LHCN-M2 (cell line): ENCODE measurements around the gene ETFRF1. TPM values are rescaled to one million over a fixed set of nuclear protein-coding genes. Genes with fewer than 3 reads are reported as not detected.

Experiments
- DNase-seq: peaks from one replicate; pipeline ENCODE4 v3.0.0-alpha.2; 2012; ENCODE audit warnings: low read depth
- polyA plus RNA-seq: library from polyadenylated mRNA; unstranded; fragments of >200 nt; gene quantifications from one replicate; pipeline ENCODE4 v1.2.1, GENCODE V29; 2012; ENCODE audit warnings: missing spikeins
- total RNA-seq: library from RNA; depleted of rRNA; stranded (reverse); fragments of >200 nt; gene quantifications from 2 replicates; pipeline ENCODE4 v1.2.3, GENCODE V29; 2014; rRNA removed

The ETFRF1 gene
- 12.3 and 24.9 TPM in 2 replicates for total RNA-seq
- polyA plus RNA-seq = 6.2 TPM

GRCh38 chr12:25195056-25195971, at the start of gene ETFRF1, which contains the start of gene DNAI7:
Gene ETFRF1, plus strand, starts transcription at chr12:25195237. Its CDS starts 8,720 bp downstream, at chr12:25203957.
Gene DNAI7, minus strand, starts transcription at chr12:25195160. Its CDS starts 82 bp downstream, at chr12:25195078.
- DNase-seq = peak; percentile 88

DNA sequence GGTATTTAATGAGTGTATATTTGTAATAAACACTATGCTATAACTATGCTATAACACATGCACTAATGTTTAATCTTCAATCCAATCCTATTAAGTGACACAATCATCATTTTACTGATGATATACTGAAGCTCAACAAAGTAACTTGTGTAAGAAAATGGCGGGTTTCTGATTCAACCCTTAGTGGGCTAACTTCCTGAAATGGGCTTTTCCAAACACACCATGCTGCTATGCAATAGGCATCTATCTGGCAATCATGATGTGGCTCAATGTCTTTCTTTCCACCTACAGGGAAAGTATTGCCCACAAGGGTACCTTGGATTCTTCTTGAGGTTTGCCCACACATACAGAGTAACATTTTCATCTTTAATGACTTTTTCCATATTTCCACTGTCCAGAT, 48.4 kb upstream of the ETFRF1 start:
- DNase-seq = no peak

GRCh38 chr12:25151476-25151875, 43.6 kb upstream of the ETFRF1 start:
- peak; percentile 90 for DNase-seq

- no peak for DNase-seq
These were observed 43.0 kb upstream of the ETFRF1 start for GRCh38 chr12:25152055-25152454.

DNA sequence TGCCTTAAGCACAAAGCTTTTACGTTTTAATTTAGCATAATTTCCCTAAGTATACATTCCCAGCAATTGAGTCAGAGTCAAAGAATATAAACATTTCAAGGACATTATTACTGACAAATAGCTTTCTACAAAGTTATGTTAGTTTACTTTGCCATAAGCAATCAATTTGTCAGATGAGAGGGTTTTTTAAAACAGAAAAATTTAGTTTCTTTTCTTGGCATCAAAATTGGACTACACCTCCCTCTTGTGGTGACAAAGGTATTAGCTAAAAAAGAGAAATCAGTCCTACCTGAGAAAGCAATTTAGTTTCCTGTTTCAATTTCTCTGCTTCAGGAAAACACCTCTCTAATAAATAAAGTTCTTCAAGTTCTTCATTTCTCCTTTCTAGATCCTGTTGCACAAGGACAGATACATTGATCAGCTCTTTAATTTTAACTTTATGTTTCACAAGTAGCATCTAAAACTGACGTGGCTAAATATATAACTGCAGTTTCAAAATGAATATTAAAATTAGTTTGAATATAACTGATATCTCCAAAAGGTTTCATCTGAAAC, 39.9 kb upstream of the ETFRF1 start:
- DNase-seq = peak; percentile 26

DNA sequence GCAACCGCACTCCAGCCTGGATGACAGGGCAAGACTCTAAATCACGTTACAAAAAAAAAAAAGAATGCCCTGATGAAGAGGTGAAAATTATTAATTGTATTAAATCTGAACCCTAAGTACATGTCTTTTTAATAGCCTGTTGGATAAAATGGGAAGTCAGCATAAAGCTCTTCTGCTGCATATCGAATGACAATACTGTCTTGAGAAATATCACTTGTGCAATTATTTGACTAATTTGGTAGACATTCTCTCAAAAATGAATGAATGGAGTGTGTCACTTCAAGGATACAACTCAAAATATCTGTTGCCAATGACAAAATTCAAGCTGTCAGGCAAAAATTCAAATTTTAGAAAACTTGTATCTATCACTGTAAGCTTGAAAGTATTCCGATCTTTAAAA, 39.0 kb upstream of the ETFRF1 start:
- DNase-seq = peak; percentile 3

DNA sequence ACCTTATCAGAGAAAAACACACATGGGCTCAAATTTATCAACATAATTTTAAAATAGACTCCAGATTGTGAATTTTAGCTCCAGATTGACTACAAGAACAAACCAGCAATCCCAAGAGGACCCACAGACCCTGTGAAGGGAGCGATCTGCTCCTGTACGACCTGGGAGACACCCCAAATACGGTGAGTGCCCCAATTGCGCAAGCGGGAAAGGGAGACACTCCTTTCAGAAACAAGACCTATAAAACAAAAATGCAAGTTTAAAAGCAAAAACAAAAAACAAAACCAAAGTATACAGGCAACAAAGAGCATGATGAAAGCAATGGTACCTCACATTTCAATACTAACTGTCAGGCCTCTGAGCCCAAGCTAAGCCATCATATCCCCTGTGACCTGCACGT, 32.2 kb upstream of the ETFRF1 start:
- DNase-seq = no peak

- DNase-seq = no peak
These were observed 12.3 kb upstream of the ETFRF1 start for GRCh38 chr12:25182765-25183164.

DNA sequence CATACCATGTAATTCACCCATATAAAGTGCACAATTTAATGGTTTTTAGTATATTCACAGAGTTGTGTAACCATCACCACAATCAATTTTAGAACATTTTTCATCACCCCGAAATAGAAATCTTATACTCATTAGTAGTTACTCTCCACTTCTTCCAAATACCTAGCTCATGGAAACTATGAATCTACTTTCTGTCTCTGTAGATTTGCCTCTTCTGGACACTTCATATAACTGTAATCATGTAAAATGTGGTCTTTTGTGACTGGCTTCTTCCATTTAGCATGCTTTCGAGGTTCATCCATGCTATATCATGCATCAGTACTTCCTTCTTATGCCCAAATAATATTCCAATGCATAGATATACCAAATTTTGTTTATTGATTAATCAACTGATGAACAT, 10.9 kb upstream of the ETFRF1 start:
- no peak for DNase-seq

GRCh38 chr12:25186038-25186787, 8.8 kb upstream of the ETFRF1 start:
- no peak for DNase-seq

DNA sequence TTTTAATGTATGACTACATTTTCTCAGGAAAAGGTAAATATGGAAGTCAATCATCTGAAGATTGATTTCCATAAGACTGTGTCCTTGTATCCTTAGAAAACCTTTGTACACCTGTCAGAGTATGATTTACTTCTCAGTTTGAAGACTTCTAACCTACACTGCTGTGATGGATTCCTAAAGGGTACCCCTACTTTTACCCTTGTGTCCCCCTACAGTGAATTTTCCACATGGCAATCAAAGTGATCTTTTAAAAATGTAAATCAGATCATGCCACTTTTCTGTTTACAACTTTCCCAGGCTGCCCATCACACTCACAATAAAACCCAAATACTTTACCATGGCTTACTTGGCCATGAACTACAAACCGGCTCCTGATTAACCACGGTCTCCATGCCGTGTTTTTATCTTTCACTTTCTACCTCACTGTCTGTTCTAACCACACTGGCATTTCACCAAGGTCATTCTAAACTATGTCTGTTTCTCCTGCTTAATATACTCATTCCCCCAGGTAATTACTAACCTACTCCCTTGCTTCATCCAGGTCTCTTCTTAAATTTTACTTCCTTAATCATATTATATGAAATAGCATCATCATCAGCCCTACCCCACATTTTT, 8.1 kb upstream of the ETFRF1 start:
- peak; percentile 6 for DNase-seq

DNA sequence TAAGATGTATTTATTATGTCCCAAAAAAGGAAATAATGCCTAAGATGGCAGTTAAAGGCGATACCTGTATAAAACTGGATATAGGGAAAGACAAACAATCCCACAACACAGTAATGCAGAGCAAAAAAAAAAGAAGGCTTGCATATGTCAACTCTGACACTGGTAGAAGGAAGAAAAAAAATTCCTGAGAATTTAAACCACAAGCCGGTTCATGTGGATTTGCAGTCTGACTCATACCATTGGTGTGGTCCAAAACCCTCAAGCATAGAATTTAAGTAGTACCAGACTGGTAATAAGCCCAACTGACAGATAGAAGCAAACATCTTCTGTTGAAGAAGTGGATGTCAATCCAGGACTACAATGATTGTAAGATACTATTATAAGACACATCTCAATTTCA, 7.3 kb upstream of the ETFRF1 start:
- peak; percentile 90 for DNase-seq

DNA sequence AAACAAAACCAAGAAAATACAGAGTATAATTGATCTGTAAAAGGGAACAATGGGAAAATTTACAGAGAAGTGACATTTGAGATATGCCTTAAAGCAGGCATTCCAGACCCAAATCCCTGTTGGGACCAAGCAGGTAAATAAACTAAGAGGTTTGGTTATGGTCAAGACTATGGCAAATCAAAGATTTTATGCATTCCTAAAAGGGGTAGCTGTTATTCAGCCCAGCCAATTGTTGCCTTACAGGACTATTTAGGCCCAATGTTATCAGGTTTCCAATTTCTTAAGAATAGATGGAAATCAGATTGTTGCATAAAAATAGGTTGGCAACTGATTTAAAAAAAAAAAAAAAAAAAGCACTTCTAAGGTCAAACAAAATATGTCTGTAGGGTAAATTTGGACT, 5.4 kb upstream of the ETFRF1 start:
- no peak for DNase-seq

DNA sequence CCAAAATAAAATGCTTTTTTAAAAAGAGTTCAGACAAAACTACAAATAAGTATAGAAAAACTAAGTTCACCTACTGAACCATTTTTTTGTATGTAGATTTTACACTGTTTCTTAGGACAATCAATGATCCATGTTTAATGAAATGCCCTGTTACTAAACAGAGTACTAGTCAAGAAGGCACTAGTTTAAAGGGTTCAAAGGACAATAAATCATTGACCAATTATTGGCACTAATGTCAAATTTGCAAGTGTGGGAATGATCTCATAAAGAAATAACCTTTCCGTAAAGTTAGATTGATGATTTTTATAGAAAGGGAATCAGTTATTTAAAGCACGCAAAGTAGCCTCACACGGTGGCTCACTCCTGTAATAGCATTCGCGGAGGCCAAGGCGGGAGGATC, 4.2 kb upstream of the ETFRF1 start:
- no peak for DNase-seq

DNA sequence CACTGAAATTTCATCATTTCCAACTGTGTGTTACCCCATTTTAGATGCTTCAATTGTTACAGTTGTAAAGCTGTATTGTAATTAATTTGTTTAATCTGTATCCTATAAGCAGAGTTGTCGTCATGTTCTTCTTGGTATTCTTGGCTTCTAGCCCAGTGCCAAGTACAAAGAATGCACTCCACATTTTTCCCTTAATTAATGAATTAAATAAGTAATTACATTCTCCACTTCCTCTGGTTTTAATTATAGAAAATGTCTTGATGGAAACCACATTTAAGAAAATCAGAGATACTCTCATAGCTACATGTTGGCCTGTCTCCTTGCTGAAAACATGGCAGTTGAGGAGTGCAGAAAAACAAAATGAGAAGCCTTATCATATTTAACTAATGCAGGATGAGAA, 823 bp upstream of the ETFRF1 start:
- no peak for DNase-seq

- no peak for DNase-seq
These were observed 348 bp upstream of the ETFRF1 start for GRCh38 chr12:25194722-25195055.

GRCh38 chr12:25197608-25198007, 2.6 kb downstream of the ETFRF1 start:
- DNase-seq = no peak

DNA sequence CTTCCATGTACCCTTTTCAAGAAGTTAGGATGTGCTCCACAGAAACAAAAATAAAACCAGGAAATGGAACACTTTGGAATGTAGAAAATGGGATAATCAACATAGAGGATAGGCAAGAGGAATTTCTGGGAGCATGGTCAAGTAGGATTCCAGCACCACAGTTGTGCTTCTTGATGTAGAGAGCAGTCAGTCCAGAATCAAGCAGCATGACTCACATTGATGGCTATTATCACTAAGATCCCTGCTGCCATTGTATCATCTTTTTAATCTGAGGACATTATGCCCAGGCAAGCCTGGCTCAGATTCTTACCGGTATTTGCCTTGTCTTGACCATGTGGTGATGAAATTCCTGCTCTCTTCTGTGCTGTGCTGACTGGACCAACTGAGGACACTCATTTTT, 5.7 kb downstream of the ETFRF1 start:
- DNase-seq = peak; percentile 40

GRCh38 chr12:25202137-25202536, 7.1 kb downstream of the ETFRF1 start:
- DNase-seq = no peak

GRCh38 chr12:25207411-25207810, 12.4 kb downstream of the ETFRF1 start:
- DNase-seq = no peak

DNA sequence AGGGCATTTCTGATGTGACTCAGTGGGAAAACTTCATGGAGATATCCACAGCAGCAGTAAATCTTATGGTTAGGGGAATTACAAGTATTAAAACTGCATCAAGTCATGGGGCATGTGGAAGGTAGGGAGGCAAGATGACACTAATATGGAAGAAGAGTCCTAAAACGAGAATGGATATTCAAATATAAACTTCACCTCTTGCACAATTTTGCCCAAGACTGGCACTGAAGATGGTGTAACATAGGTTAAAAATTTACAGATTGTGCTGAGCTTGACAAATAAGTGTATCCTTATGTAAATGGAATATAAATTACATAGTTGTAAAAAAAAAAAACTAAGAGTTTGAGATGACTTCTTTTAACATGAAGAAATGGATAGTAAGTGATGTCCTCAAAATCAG, 12.8 kb downstream of the ETFRF1 start:
- no peak for DNase-seq

GRCh38 chr12:25208554-25208953, 13.5 kb downstream of the ETFRF1 start:
- DNase-seq = no peak
